ENCODE measurements around the gene IRS1. TPM values are rescaled to one million over a fixed set of nuclear protein-coding genes. Genes with fewer than 3 reads are reported as not detected.

The IRS1 gene
- total RNA-seq, 1 experiment from 2014 or later, result 38.8 TPM

DNA sequence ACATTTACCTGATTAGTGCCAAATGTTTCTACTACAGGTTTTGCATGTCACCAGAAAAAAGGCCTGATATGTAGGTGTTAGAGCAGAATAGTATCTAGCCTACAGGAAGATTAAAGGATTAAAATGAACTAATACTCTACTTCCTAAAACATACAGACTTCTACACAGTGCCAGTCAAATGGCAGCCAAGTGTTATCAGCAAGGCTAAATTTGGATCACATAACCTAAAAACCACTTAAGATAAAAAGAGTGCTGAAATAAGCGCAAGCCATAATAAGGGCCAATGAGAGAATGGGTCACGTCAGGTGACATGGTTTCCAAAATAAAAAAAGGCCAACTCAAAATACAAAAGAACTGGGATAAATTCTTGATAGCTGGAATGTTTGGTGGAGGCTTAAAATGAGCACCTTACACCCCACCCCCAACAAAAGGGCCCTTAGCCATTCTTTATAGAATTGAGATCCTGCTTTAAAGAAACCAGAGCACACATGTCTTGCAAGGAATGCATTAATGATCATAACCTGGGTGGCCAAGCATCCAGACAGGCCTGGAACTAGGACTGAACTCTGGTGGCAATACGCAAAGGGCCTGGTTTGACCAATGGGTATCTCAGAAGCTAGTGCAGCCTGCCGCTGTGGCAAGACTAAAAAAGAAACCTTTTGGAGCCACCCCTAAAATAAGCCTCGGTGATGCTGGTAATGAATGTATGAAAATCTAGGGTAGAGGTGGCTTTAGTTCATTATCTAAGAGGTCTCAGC lies 32.4 kb downstream of the IRS1 start:
- Histone ChIP-seq H3K9me3 (ENCODE audit: low read length) (no peaks in the 10 kb centered on the region), H2AFZ (ENCODE audit: low read length) (no peak overlapping the region), H3K27me3 (ENCODE audit: low read length) (no peaks in the 10 kb centered on the region), H4K20me1 (ENCODE audit: low read length) (no peaks in the 10 kb centered on the region), H3K36me3 (ENCODE audit: low read depth, low read length) (peaks cover 51% of the 10 kb centered on the region), H3F3A (ENCODE audit: low read length, unreplicated experiment) (no peaks in the 10 kb centered on the region), H3K9ac (ENCODE audit: low read length) (no peak overlapping the region), H3K4me1 (ENCODE audit: insufficient read depth, low read length) (0 out of 2 replicates have a peak, but pooled peaks cover 2% of the 10 kb centered on the region), H3K9me2 (replicated peaks; ENCODE audit: low read length) (no peaks in the 10 kb centered on the region), H3K79me2 (ENCODE audit: low read length) (peaks cover 94% of the 10 kb centered on the region), H3K4me3 (ENCODE audit: low read length) (no peak overlapping the region), H3K4me2 (ENCODE audit: low read length) (no peak overlapping the region), H3K27ac (ENCODE audit: low read length) (no peak overlapping the region)
- intact Hi-C loops (cut with micrococcal nuclease), result no loop called here
- ATAC-seq (no peak), DNase-seq (no peak)
- ChIA-PET CTCF (no interaction called here), POLR2A (ENCODE audit: unreplicated experiment) (no interaction called here)
- TF ChIP-seq EZH2 (IDR thresholded peaks at IDR 0.05; ENCODE audit: low read length, unreplicated experiment), result no peak
- TF ChIP-seq EZH2phosphoT487 (IDR thresholded peaks at IDR 0.05; ENCODE audit: borderline replicate concordance, low read length), result no peak
- TF ChIP-seq, protein P1, sequence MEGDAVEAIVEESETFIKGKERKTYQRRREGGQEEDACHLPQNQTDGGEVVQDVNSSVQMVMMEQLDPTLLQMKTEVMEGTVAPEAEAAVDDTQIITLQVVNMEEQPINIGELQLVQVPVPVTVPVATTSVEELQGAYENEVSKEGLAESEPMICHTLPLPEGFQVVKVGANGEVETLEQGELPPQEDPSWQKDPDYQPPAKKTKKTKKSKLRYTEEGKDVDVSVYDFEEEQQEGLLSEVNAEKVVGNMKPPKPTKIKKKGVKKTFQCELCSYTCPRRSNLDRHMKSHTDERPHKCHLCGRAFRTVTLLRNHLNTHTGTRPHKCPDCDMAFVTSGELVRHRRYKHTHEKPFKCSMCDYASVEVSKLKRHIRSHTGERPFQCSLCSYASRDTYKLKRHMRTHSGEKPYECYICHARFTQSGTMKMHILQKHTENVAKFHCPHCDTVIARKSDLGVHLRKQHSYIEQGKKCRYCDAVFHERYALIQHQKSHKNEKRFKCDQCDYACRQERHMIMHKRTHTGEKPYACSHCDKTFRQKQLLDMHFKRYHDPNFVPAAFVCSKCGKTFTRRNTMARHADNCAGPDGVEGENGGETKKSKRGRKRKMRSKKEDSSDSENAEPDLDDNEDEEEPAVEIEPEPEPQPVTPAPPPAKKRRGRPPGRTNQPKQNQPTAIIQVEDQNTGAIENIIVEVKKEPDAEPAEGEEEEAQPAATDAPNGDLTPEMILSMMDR (conservative IDR thresholded peaks at IDR 0.05; ENCODE audit: low read depth, low read length), result no peak
- no TSS peak for BruUV-seq (replicated peaks)

DNA sequence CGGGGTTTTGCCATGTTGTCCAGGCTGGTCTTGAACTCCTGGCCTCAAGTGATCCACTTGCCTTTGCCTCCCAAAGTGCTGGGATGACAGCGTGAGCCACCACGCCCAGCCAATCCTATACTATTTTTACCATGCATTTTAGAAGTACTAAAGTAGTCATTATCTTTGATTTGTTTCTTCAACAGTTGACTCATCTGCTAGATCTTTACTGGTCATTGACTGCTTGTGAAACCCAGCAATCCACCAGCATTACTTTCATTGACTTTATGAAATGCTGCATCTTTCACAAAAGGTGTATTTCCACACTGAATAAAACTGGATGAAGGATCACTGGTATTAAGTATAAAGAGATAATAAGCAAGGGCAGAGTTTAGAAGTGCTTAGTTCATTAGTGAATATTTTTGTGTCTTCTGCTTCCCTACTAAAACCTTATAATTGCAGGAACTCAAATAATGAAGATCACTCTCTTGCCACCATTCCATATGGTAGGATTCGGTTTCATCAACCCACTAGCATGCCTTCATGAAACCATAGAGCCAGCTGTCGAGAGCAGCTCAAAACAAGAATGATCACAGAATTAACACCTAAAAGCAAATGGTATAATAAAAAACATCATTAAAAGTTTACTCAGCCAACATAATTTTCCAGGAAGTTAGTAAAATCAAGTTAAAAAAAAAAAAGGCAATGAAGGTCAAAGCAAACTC lies 33.1 kb downstream of the IRS1 start:
- H3K9me3 ChIP-seq (ENCODE audit: low read length), result no peaks in the 10 kb centered on the region
- no peaks in the 10 kb centered on the region for H3F3A ChIP-seq (ENCODE audit: low read length, unreplicated experiment)
- H3K9me2 ChIP-seq (replicated peaks; ENCODE audit: low read length), result no peaks in the 10 kb centered on the region
- H3K4me2 ChIP-seq (ENCODE audit: low read length), result no peak overlapping the region
- H2AFZ ChIP-seq (ENCODE audit: low read length), result no peak overlapping the region
- no TSS peak for BruUV-seq (replicated peaks)
- H4K20me1 ChIP-seq (ENCODE audit: low read length), result no peaks in the 10 kb centered on the region
- CTCF ChIA-PET, result no interaction called here
- no peaks in the 10 kb centered on the region for H3K27me3 ChIP-seq (ENCODE audit: low read length)
- TF ChIP-seq EZH2phosphoT487 (IDR thresholded peaks at IDR 0.05; ENCODE audit: borderline replicate concordance, low read length) (no peak), EZH2 (IDR thresholded peaks at IDR 0.05; ENCODE audit: low read length, unreplicated experiment) (no peak)
- TF ChIP-seq, protein P1 (conservative IDR thresholded peaks at IDR 0.05; ENCODE audit: low read depth, low read length), result no peak
- H3K9ac ChIP-seq (ENCODE audit: low read length), result no peak overlapping the region
- ATAC-seq (no peak), DNase-seq (no peak)
- no peak overlapping the region for H3K4me3 ChIP-seq (ENCODE audit: low read length)
- no peak overlapping the region for H3K27ac ChIP-seq (ENCODE audit: low read length)
- POLR2A ChIA-PET (ENCODE audit: unreplicated experiment), result no interaction called here
- no peaks in the 10 kb centered on the region for H3K4me1 ChIP-seq (ENCODE audit: insufficient read depth, low read length)
- peaks cover 51% of the 10 kb centered on the region for H3K36me3 ChIP-seq (ENCODE audit: low read depth, low read length)
- intact Hi-C loops (cut with micrococcal nuclease), result no loop called here
- H3K79me2 ChIP-seq (ENCODE audit: low read length), result peaks cover 94% of the 10 kb centered on the region

DNA sequence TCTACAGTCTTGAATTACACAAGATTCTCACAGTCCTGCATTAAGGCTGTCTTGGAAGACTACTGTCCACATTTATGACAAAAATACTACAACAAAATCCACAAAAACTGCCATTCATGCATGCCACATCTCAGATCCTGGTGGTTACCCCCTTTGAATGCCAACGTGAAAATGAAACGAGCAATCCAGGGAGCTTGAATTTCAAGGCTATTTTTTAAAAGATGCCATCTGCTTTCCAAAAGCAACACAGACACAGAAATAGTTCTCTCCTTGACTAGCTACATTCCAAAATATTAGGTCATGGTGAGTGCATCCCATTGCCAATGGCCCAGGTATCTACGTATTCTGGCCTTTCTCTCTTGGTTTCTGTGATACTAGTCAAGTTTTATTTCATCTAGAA lies 36.3 kb downstream of the IRS1 start:
- Histone ChIP-seq H3K4me2 (ENCODE audit: low read length) (no peak overlapping the region), H3K4me1 (ENCODE audit: insufficient read depth, low read length) (peaks cover 29% of the 10 kb centered on the region)

More for the DNA sequence above, 36.3 kb downstream of the IRS1 start:
- Histone ChIP-seq H3K9me3 (ENCODE audit: low read length) (no peaks in the 10 kb centered on the region), H3K27ac (ENCODE audit: low read length) (no peak overlapping the region), H3F3A (ENCODE audit: low read length, unreplicated experiment) (no peaks in the 10 kb centered on the region), H3K9ac (ENCODE audit: low read length) (no peak overlapping the region), H2AFZ (ENCODE audit: low read length) (no peak overlapping the region), H3K27me3 (ENCODE audit: low read length) (no peaks in the 10 kb centered on the region), H3K79me2 (ENCODE audit: low read length) (peaks cover 95% of the 10 kb centered on the region), H3K36me3 (ENCODE audit: low read depth, low read length) (peaks cover 37% of the 10 kb centered on the region), H3K4me3 (ENCODE audit: low read length) (no peak overlapping the region), H3K9me2 (replicated peaks; ENCODE audit: low read length) (no peaks in the 10 kb centered on the region), H4K20me1 (ENCODE audit: low read length) (no peaks in the 10 kb centered on the region)
- TF ChIP-seq, protein P1 (conservative IDR thresholded peaks at IDR 0.05; ENCODE audit: low read depth, low read length), result no peak
- TF ChIP-seq EZH2 (IDR thresholded peaks at IDR 0.05; ENCODE audit: low read length, unreplicated experiment) (no peak), EZH2phosphoT487 (IDR thresholded peaks at IDR 0.05; ENCODE audit: borderline replicate concordance, low read length) (no peak)
- ATAC-seq (no peak), DNase-seq (no peak)
- BruUV-seq (replicated peaks), result no TSS peak
- intact Hi-C loops (cut with micrococcal nuclease), result no loop called here
- ChIA-PET POLR2A (ENCODE audit: unreplicated experiment) (no interaction called here), CTCF (no interaction called here)

Measured in PC-3 (cell line).